H1 (cell line): ENCODE data around the gene LPO. TPM values are rescaled to one million over a fixed set of nuclear protein-coding genes. Genes with fewer than 3 reads are reported as not detected.

Experiments
- CTCF ChIA-PET: fragments of 300-600 bp; sonication (Branson Sonifier 250); formaldehyde crosslinking; loops from one replicate; lab custom pipeline; 2021; ENCODE audit not compliant: partially characterized antibody; lab: Charles Lee
- POLR2A ChIA-PET: fragments of 300-600 bp; sonication (Branson Sonifier 250); formaldehyde crosslinking; loops from one replicate; lab custom pipeline; 2021; ENCODE audit warnings: inconsistent platforms; ENCODE audit not compliant: partially characterized antibody; lab: Charles Lee
- DNase-seq, 2 experiments: peaks; one replicate each; pipeline versions ENCODE4 v3.0.0 to v3.0.0-alpha.2; 2010 to 2022; ENCODE audit warnings: low spot score in 2 of 2, low read depth in 1 of 2, mixed read lengths in 1 of 2
- FAIRE-seq: peaks from 2 replicates; lab custom pipeline; 2011; peaks lifted over from hg19 to GRCh38; lab: Jason Lieb, UNC
- H2AFZ ChIP-seq: 2 replicates; pipeline ENCODE4 v1.8.1; 2012; ENCODE audit warnings: low read length, inconsistent platforms
- H2AK5ac ChIP-seq: 2 replicates; pipeline ENCODE4 v1.6.1; 2013; ENCODE audit warnings: low read depth, low read length
- H2BK120ac ChIP-seq: replicated peaks from 2 replicates; pipeline ENCODE3; 2013; ENCODE audit warnings: low read depth, low read length, inconsistent platforms
- H2BK12ac ChIP-seq: 2 replicates; pipeline ENCODE4 v1.6.1; 2013; ENCODE audit warnings: low read depth, low read length
- H2BK15ac ChIP-seq: 2 replicates; pipeline ENCODE4 v1.6.1; 2013; ENCODE audit warnings: low read length
- H2BK20ac ChIP-seq: 2 replicates; pipeline ENCODE4 v1.6.1; 2013; ENCODE audit warnings: low read length
- H2BK5ac ChIP-seq: 2 replicates; pipeline ENCODE4 v1.6.1; 2013; ENCODE audit warnings: low read depth, low read length
- H3K14ac ChIP-seq: 2 replicates; pipeline ENCODE4 v1.6.1; 2013; ENCODE audit warnings: inconsistent platforms; ENCODE audit not compliant: insufficient read length
- H3K18ac ChIP-seq: 2 replicates; pipeline ENCODE4 v1.6.1; 2013; ENCODE audit warnings: low read length; ENCODE audit errors: extremely low read depth
- H3K23ac ChIP-seq: 2 replicates; pipeline ENCODE4 v1.6.1; 2013; ENCODE audit warnings: inconsistent platforms; ENCODE audit not compliant: insufficient read length
- H3K23me2 ChIP-seq: 2 replicates; pipeline ENCODE4 v1.6.1; 2013; ENCODE audit warnings: low read depth, low read length
- H3K27ac ChIP-seq: 2 replicates; pipeline ENCODE4 v1.6.1; 2011; ENCODE audit warnings: low read depth, low read length, inconsistent platforms
- H3K27me3 ChIP-seq, 4 experiments: replicated peaks in 1 of 4; 1 replicate in 1 of 4; 2 replicates in 3 of 4; pipeline versions ENCODE4 v1.6.1 to v1.8.1; 2011 to 2013; ENCODE audit warnings: low read length in 3 of 4, mild to moderate bottlenecking in 3 of 4, inconsistent platforms in 2 of 4, mixed read lengths in 2 of 4, moderate library complexity in 1 of 4; ENCODE audit not compliant: control insufficient read depth in 3 of 4, insufficient read depth in 3 of 4; ENCODE audit errors: extremely low read depth in 1 of 4
- H3K36me3 ChIP-seq, 4 experiments: 2 replicates each; pipeline versions ENCODE4 v1.6.1 to v1.8.1; 2011 to 2013; ENCODE audit warnings: mild to moderate bottlenecking in 4 of 4, low read length in 3 of 4, moderate library complexity in 2 of 4, control low read depth in 1 of 4, inconsistent platforms in 1 of 4; ENCODE audit not compliant: insufficient read depth in 4 of 4, control insufficient read depth in 2 of 4
- H3K4ac ChIP-seq: replicated peaks from 2 replicates; pipeline ENCODE3; 2013; ENCODE audit warnings: low read length, low read depth, mixed read lengths, inconsistent platforms; ENCODE audit not compliant: insufficient read length
- H3K4me1 ChIP-seq, 4 experiments: replicated peaks in 1 of 4; 1 replicate in 1 of 4; 2 replicates in 3 of 4; pipeline versions ENCODE4 v1.6.1 to v1.8.1; 2011 to 2013; ENCODE audit warnings: low read length in 3 of 4, inconsistent platforms in 2 of 4, mixed read lengths in 1 of 4; ENCODE audit not compliant: insufficient read depth in 4 of 4, control insufficient read depth in 3 of 4
- H3K4me2 ChIP-seq, 2 experiments: 2 replicates each; pipeline versions ENCODE4 v1.6.1 to v1.8.1; 2011 to 2013; ENCODE audit warnings: low read depth in 2 of 2, low read length in 2 of 2, control low read depth in 1 of 2, inconsistent platforms in 1 of 2, mild to moderate bottlenecking in 1 of 2; ENCODE audit not compliant: insufficient read depth in 1 of 2
- H3K4me3 ChIP-seq, 4 experiments: fragments of 200-600, 300-600 bp in 1 of 4; sonication (generic), shearing (Covaris generic), sonication (Bioruptor Twin) in 1 of 4; 2 replicates each; pipeline versions ENCODE4 v1.5.1 to v1.8.1; 2011 to 2016; ENCODE audit warnings: low read length in 4 of 4, low read depth in 3 of 4, control low read depth in 2 of 4, inconsistent platforms in 2 of 4, mild to moderate bottlenecking in 2 of 4, mixed read lengths in 1 of 4, moderate library complexity in 1 of 4; ENCODE audit not compliant: insufficient read depth in 2 of 4; ENCODE audit errors: extremely low read depth in 1 of 4
- H3K56ac ChIP-seq: replicated peaks from 2 replicates; pipeline ENCODE3; 2013; ENCODE audit warnings: low read depth, mild to moderate bottlenecking, mixed read lengths, low read length, inconsistent platforms; ENCODE audit not compliant: insufficient read length
- H3K79me1 ChIP-seq: 2 replicates; pipeline ENCODE4 v1.6.1; 2013; ENCODE audit warnings: low read depth, low read length, control low read depth
- H3K79me2 ChIP-seq, 2 experiments: 2 replicates each; pipeline versions ENCODE4 v1.6.1 to v1.8.1; 2012 to 2013; ENCODE audit warnings: low read length in 2 of 2, mild to moderate bottlenecking in 2 of 2, inconsistent platforms in 1 of 2; ENCODE audit not compliant: insufficient read depth in 2 of 2, control insufficient read depth in 1 of 2
- H3K9ac ChIP-seq, 4 experiments: replicated peaks in 1 of 4; 1 replicate in 1 of 4; 2 replicates in 3 of 4; pipeline versions ENCODE4 v1.6.1 to v1.8.1; 2011 to 2013; ENCODE audit warnings: low read depth in 3 of 4, low read length in 3 of 4, control low read depth in 2 of 4, mild to moderate bottlenecking in 2 of 4, moderate library complexity in 2 of 4, inconsistent platforms in 1 of 4; ENCODE audit errors: extremely low read depth in 1 of 4
- H3K9me3 ChIP-seq, 2 experiments: 2 replicates each; pipeline versions ENCODE4 v1.6.1 to v1.8.1; 2012 to 2013; ENCODE audit warnings: mild to moderate bottlenecking in 2 of 2, moderate library complexity in 2 of 2, control low read depth in 1 of 2, inconsistent platforms in 1 of 2, low read depth in 1 of 2, low read length in 1 of 2, mixed read lengths in 1 of 2; ENCODE audit not compliant: insufficient read depth in 2 of 2
- H4K20me1 ChIP-seq, 2 experiments: replicated peaks in 1 of 2; 2 replicates each; pipeline versions ENCODE3 to v1.8.1; 2011 to 2013; ENCODE audit warnings: inconsistent platforms in 2 of 2, low read length in 2 of 2, mild to moderate bottlenecking in 1 of 2; ENCODE audit not compliant: insufficient read depth in 2 of 2, control insufficient read depth in 1 of 2
- H4K5ac ChIP-seq: 2 replicates; pipeline ENCODE4 v1.6.1; 2013; ENCODE audit warnings: low read length, low read depth, mixed read lengths, inconsistent platforms; ENCODE audit not compliant: insufficient read length
- H4K8ac ChIP-seq: 2 replicates; pipeline ENCODE4 v1.8.0; 2013; ENCODE audit warnings: mild to moderate bottlenecking, moderate library complexity, low read length, inconsistent platforms; ENCODE audit not compliant: insufficient read depth; ENCODE audit errors: extremely low read depth
- H4K91ac ChIP-seq: replicated peaks from 2 replicates; pipeline ENCODE3; 2013; ENCODE audit warnings: low read length, mixed read lengths, inconsistent platforms; ENCODE audit not compliant: insufficient read length
- CBX5 ChIP-seq: fragments of 300-800, 300-1000 bp; sonication (generic); IDR thresholded peaks from 2 replicates; pipeline ENCODE4 v1.7.1; 2016; ENCODE audit warnings: antibody characterized with exemption, low read length, low read depth
- CREB1 ChIP-seq: IDR thresholded peaks from 2 replicates; pipeline ENCODE4 v1.6.1; 2012; ENCODE audit warnings: inconsistent platforms
- NRF1 ChIP-seq: IDR thresholded peaks from 2 replicates; pipeline ENCODE4 v1.6.1; 2011; ENCODE audit warnings: mild to moderate bottlenecking, low read depth, low read length, improper control_type of control experiment
- PHF8 ChIP-seq: fragments of 200-600 bp; sonication (generic); conservative IDR thresholded peaks from 2 replicates; pipeline ENCODE4 v1.7.1; 2012; ENCODE audit warnings: low read depth, mild to moderate bottlenecking, inconsistent platforms, low read length, moderate library complexity
- RXRA ChIP-seq: IDR thresholded peaks from 2 replicates; pipeline ENCODE4 v1.6.1; 2011; ENCODE audit warnings: low read depth, mild to moderate bottlenecking, low read length, moderate library complexity; ENCODE audit not compliant: insufficient read depth
- SIRT6 ChIP-seq: IDR thresholded peaks from one replicate; pipeline ENCODE4 v1.7.1; 2012; ENCODE audit warnings: low read length, inconsistent platforms
- WGBS, 2 experiments: shearing (Covaris generic) in 1 of 2; methylation state at CpG; one replicate each; pipeline versions ENCODE4 v1.1.6 to v1.1.7; 2013 to 2015; ENCODE audit warnings: low lambda C conversion rate in 2 of 2, mixed read lengths in 2 of 2, inconsistent platforms in 1 of 2, low coverage in 1 of 2, missing lambda C conversion rate in 1 of 2; ENCODE audit not compliant: insufficient replicate concordance in 2 of 2, insufficient coverage in 1 of 2, insufficient read length in 1 of 2; ENCODE audit errors: extremely low coverage in 1 of 2, missing lambda C conversion rate in 1 of 2; 5-methylcytosine and 5-hydroxymethylcytosine counted together
- polyA plus RNA-seq, 7 experiments: library from polyadenylated mRNA; depleted of rRNA in 3 of 7; stranded (reverse) in 5 of 7; unstranded in 2 of 7; fragments of >200 nt in 5 of 7; fragments of 200-250 nt in 2 of 7; gene quantifications; 1 replicate in 5 of 7; 2 replicates in 1 of 7; 4 replicates in 1 of 7; pipeline versions ENCODE4 v1.2.1 to v1.2.3, GENCODE V29; 2011 to 2013; ENCODE audit warnings: missing spikeins in 2 of 7, mixed read lengths in 2 of 7
- total RNA-seq: library from RNA; stranded (reverse); fragmentation: NEBNext Ultra II Directional; extraction: Animal tissue kit (Norgen Biotek cat#: 25700); gene quantifications from 2 replicates; pipeline ENCODE4 v1.2.1, GENCODE V29; 2021

LPO gene
- total and polyA plus RNA-seq, 2 of the 8 experiments (the other 6 are each of a cell fraction or from before 2014, with no cell fraction given) = 0.38 to 0.52 TPM

GRCh38 chr17:58224315-58224714 is 14.1 kb upstream of the LPO start:
- Histone ChIP-seq H3K56ac (no peak overlapping the region), H3K18ac (no peak overlapping the region), H4K5ac (no peak overlapping the region), H3K27ac (no peak overlapping the region), H2BK120ac (no peak overlapping the region), H3K9ac (no peak overlapping the region), H2BK12ac (no peak overlapping the region), H3K27me3 (peaks cover 1 to 10% (median 5%) of the 10 kb centered on the region in 4 experiments; a peak in 4 of 7 replicates), H2BK15ac (no peak overlapping the region)
- no peak for FAIRE-seq
- DNase-seq = no peak
- TF ChIP-seq SIRT6 = no peak
- TF ChIP-seq RXRA = no peak
- no peak for TF ChIP-seq NRF1
- TF ChIP-seq CREB1 = no peak
- TF ChIP-seq PHF8 = no peak
- TF ChIP-seq CBX5 = no peak
- TF ChIP-seq, all 59 proteins: peak for 0
- CTCF ChIA-PET = interaction anchor here (0.6 to 2.0 kb wide), 5 partner anchors 8 to 47 kb away, joined by 3 to 7 read pairs (median 3); partner anchors contain the start of gene LPO
- Histone ChIP-seq H3K23me2 (peaks cover 2% of the 10 kb centered on the region; the same call in 1 of the 2 replicates), H3K4me2 (no peak overlapping the region), H3K4me1 (peaks cover 0 to 6% (median 0%) of the 10 kb centered on the region in 4 experiments; a peak in 5 of 7 replicates), H2BK5ac (no peak overlapping the region), H3K79me1 (no peaks in the 10 kb centered on the region), H3K23ac (no peak overlapping the region), H2AFZ (no peak overlapping the region), H4K8ac (no peak overlapping the region), H3K9me3 (no peaks in the 10 kb centered on the region), H4K91ac (no peak overlapping the region), H3K4me3 (no peak overlapping the region), H2BK20ac (no peak overlapping the region), H3K14ac (no peak overlapping the region), H3K79me2 (no peaks in the 10 kb centered on the region), H3K4ac (no peak overlapping the region), H2AK5ac (no peak overlapping the region), H3K36me3 (no peaks in the 10 kb centered on the region), H4K20me1 (no peaks in the 10 kb centered on the region)
- 64% methylated on average over 1 of the region's 1 CpG; no CpG with 5 or more reads in 1 of the 2 experiments for WGBS, 2 experiments
- POLR2A ChIA-PET = interaction anchor here (1.0 kb wide), 1 partner anchor 14 kb away, joined by 3 read pairs; the partner anchor contains the start of gene LPO
